Suppressor macrophage (primary cell): ENCODE measurements around the gene NEU2.
"Not testable (repeated sequence)": the region's sequence is repeated elsewhere in the genome, so short reads cannot be mapped to it uniquely, and the experiment has no call there.

Source experiments
- DNase-seq, 4 experiments: peaks; one replicate each; pipeline ENCODE4 v3.0.0-alpha.2; 2020 to 2022

NEU2 gene

DNA sequence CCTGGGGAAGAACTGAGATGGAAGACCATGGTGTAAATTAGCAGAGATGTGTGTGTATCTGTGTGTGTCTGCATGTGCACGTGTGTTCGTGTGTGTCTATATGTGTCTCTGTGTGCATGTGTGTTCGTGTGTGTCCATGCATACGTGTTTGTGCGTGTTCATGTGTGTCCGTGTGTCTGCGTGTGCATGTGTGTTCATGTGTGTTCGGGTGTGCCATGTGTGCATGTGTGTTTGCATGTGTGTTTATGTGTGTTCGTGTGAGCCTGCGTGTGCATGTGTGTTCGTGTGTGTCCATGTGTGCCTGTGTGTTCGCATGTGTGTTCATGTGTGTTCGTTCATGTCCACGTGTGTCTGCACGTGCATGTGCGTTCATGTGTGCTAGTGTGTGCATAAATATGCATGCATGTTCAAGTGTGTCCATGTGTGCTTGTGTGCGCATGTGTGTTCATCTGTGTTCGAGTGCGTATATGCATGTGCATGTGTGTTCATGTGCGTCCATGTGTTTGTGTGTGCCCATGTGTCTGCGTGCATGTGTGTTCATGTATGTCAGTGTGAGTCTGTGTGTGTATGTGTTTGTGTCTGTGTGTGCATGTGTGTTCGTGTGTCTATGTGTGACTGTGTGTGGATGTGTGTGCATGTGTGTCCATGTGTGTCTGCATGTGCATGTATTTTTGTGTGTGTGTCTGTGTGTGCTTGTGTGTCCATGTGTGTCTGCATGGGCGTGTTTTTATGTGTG, 3.1 kb downstream of the NEU2 start:
- no peak for DNase-seq

DNA sequence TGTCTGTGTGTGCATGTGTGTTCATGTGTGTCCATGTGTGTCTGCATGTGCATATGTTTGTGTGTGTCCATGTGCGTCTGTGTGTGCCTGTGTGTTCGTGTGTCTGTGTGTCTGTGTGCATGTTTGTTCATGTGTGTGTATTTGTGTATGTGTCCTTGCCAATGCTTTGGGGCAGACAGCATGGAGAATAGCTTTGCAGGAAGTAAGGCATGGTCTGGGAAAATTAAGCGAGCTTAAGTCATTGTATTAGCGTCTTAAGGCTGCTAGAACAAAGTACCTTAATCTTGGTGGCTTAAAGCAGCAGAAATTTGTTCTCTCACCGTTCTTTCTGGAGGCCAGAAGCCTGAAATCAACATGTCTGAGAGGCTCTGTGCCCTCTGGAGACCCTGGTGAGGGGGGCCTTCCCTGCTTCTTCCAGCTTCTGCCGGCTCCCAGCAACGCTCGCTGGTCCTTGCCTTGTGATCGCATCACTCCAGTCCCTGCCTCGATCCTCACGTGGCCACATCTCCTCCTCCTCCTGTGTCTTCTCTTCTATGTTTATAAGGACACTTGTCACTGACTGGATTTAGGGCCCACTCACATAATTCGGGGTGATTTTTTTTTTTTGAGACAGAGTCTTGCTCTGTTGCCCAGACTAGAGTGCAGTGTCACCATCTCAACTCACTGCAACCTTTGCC, 3.8 kb downstream of the NEU2 start:
- DNase-seq: no peak

DNA sequence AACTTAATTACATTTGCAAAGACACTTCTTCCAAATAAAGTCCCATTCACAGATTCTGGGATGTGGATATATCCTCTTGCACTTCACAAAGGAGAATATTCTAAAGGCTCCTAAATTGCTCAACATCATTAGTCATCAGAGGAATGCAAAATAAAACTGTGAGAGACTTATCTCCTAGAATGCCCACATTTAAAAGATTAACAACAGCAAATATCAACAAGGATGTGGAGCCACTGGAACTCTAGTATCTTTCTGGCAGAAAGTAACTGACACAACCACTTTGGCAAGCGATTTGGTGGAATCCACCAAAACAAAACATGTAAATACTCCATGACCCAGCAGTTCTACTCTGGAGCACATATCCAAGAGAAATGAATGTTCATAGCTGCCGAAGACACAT, 4.6 kb downstream of the NEU2 start:
- no peak for DNase-seq

DNA sequence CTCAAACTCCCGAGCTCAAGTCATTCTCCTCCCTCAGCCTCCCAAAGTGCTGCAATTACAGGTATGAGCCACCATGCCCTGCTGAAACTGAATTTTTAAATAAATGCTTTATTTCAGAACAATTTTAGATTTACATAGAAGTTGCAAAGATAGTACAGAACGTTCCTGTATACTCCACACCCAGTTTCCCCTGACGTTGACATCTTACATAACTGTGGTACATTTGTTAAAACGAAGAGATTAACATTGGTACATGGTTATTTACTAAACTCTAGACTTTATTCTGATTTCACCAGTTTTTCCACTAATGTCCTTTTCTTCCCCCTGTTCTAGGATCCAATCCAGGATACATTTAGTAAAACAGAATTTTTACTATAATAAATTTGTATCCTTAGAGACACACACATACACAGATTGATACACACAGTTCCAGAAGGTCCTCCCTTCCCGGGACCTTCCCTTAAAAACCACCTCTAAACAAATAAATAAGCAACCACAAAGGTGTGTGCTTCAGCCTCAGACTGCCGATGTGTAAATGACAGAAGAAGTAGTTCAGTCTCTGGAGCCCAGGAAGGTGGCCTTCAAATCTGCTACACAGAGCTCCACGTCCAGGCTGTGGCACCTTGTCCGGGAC, 6.9 kb downstream of the NEU2 start:
- no peak for DNase-seq

DNA sequence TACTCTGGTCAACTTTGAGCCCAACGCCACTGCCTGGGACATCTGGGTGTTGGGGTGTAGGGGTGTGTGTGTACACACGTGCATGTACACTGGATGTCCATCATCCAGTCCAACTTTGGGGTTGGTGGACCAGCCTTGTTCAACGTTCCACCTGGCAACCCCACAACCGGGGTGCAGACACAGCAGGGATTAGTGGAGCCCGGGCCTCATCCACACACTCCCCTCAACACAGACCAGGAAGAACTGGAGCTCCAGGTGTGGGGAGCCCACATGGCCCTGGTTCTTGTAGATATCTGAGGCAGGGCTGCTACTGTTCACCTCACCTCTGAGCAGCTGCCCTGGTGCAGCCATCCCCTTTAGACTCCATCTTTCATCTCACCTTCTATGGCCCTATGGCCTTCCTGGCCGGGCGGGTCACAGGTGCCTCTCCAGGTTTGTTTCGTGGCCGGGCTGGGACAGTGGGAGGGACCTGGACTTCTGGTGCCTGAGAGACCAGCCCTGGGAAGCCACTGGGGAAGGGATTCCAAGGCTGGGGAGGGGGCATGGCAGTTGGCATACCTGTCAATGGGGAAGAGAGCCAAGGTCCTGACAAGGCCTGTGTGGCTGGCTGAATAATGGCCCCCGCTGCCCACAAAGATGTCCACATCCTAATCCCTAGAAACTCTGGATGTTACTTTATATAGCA, 7.5 kb downstream of the NEU2 start:
- DNase-seq: no peak

DNA sequence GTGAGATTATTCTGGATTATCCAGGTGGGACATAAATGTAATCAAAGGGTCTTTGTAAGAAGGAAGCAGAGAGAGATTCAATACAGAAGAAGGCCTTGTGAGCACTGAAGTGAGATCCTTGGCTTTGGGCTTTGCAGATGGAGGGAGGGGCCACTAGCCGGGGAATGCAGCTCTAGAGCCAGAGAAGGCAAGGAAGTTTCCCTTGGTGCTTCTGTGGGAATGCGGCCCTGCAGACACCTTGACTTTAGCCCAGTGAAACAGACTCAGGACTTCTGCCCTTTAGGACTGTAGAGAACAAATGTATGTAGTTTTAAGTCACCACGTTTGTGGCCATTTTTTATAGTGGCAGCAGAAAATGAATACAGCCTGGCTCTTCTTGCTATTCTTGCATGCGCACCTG, 8.1 kb downstream of the NEU2 start:
- DNase-seq: no peak

DNA sequence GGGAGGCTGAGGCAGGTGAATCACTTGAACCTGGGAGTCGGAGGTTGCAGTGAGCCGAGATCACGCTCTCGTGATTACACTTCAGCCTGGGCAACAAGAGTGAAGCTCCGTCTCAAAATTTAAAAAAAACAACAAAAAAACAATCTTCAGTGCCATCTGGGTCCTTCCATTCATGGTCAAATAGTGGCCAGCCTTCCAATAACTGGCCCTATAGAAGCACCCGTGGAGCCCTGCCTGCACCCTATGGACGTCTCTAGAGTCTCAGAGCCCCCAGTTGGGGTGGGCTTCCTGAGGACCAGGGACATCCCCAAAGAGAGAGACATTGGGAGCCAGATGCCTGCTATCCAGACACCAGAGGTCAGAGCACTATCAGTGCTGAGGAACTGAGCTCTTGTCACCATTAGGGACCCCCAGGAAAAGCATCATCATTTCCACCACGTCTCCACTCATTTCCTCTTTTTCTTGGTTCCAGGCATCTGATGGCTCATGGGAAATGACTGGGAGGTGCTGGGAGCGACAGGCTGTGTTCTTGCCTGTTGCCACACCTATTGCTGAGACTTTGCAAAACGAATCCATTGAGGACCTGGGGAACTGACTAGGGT, 9.4 kb downstream of the NEU2 start:
- peak; percentile 5 to 42 (median 24) for DNase-seq

DNA sequence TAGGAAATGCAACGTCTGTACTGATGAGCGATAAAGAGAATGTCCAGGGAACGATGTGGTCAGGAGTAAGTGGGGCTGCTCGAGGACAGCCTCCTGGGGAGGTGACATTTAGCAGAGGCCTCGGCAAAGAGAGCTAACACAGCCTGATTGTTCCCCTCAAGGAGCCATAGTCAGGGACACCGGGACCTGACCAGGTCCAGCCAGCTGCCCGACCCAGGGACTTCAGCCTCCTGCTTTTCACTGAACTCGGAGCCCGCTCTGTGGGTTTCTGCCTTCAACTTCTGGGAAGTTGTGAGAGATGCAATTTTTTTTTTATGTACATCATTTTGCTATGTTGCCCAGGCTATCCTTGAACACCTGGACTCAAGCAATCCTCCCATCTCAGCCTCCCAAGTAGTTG, 10.1 kb downstream of the NEU2 start:
- no peak for DNase-seq

DNA sequence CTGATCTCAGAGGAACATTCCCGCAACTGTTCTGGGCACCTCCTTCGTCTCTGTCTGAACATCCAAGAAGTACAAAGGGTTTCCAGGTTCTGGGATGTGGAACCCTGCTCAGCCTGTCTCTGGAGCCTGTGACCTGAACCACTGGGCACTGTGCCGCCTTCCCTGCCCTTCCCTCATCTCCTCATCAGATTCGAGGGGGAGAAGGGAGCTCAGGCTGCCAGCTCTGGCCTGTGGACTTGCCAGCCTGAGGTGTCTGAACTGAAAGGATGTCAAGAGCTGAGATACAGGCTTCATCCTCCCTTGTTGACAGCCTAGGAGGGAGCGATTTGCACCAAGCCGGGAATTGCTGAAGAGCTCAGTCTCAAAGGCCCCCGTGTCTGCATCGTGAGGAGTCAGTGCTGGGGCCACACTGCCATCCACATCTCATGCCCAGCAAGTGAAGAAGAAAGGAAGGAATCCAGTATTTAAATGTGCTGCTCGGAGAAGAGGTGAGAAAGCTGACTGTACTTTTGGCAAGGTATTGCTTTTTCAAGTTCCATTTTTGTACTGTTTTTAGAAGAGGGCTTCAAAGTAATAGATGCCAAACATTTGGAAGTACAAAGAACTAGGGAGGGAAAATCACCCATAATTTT, 12.6 kb downstream of the NEU2 start:
- DNase-seq: no peak

DNA sequence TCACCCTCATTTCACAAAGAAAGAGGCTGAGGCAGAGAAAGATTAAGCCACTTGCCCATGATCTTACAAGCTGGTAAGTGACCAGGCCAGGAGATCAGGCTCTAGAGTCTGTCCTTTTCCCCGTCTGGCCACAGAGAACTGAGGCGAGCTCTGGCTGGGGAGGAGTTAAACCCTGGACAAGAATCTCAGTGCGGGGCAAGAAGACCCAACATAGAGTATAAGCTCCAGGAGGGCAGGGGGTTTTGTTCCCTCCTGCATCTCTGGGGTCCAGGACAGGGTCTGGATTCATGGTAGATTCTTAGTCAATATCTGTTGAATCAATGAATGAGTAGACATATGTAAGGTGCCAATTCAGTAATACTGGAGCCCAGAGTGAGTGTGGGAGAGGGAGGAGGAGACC, 14.7 kb downstream of the NEU2 start:
- DNase-seq: no peak

DNA sequence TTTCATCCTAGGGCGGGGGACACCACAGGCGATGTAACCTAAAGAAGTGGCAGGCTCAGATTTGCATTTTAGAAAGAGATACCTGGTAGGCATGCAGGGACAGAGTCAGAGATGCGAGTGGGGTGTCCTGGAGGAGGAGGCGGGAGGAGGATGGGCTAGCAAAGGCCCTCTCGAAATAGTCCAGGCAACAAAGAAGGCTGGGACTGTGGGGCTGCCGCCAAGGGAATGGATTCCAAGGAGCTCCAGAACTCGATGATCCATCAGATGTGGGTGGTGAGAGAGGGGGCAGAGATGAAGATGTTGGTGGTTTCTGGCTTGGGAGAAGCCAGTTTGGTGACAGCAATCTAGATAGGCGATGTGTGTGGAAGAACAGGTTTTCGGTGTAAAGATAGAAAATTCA, 15.2 kb downstream of the NEU2 start:
- no peak for DNase-seq

DNA sequence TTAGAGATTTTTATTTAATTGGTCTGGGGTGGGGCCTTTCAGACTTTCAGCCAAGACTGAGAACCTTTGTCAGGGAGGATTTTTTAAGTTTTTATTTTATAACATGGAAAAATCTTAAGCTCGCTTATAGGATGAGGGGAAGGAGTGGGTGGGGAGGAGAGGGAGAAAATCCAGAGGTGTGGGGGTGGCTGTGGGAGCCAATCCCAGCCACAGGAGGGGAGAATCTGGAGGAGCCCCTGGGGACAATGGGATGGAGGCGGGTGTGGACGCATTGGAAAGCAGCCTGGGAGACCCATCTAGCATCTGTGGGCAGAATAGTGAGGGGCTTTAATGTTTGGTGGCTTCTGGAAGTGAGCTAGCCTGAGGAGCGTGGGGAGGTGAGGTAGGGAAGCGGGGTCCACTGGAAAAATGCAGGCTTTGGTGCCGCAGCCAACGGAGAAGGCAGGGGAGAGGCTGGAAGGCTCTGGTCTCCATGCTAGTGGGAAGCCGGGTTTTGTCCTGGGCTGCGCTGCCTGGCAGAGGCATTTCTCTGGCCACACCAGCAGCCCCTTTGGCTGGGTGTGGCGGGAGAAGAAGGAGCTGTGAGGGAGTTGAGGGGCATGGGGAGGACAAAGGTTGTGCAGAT, 16.2 kb downstream of the NEU2 start:
- DNase-seq: peak in 1 of 4 experiments; percentile 1

DNA sequence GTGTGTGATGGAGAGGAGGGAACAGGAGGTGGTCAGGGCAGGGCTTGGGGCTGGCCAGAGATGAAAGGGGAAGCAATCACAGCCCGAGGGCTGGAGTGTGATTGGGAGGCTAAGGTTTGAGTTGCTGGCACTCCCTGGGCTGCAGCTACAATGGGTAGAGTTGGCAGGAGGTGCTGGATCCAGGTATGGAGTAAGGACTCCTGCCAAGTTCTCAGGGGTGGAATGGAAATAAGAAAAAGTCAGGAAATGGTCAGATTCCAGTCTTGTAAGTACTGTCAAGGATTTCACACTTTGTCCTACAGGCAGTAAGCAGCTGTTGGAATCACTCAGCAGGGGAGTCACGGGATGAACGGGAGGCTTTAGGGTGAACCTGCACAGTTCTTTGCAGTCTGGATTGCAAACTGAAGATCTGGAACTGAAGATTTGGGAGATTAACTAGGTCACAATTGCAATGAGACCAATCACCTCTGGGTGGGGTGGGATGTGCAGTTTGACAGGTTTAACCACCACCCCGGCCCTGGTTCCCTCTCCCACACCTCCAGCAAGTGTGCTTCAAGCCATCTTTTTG, 16.8 kb downstream of the NEU2 start:
- no peak for DNase-seq

DNA sequence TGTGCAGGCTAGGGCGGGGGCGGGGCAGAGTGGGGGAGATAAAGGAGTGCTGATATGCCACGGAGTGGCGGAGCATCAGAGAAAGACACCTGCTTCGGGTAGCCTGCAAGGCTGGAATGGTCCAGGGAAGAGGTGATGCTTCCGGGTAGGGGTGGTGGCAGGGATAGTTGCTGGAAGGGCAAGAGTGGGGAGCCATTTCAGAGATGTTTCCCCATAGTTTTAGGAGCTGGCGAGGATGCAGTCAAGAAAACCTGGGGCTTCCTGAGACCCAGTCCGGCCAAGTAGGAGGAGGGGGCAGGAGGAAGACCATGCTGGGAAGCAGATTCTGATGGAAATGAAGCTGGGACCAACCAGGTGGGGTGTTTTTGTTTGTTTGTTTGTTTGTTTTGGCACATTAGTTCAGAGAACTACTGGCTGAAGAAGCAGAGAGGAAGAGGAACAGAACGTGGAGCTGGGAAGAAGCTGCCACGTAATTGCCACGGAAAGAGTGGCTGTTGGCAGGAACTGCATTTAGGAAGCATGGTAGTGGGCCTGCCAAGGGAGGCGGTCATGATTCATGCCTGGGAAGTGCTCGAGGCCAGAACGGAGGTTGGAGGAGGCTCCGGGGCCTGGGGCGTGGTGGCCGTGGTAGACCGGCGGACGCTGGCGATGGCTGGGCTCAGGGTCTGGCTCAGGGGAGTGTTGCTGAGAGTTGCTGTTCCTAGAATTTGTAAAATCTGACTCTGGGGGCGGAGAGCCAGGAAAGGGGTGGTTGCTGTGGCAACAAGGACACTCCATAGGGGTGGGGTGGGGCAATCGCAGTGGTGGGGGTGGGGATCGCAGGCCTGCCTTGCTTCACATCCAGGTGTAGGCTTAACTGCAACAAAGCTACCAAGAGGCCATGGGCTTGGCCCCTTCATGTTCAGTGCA, 19.0 kb downstream of the NEU2 start:
- DNase-seq: peak; percentile 41 to 65 (median 64)

DNA sequence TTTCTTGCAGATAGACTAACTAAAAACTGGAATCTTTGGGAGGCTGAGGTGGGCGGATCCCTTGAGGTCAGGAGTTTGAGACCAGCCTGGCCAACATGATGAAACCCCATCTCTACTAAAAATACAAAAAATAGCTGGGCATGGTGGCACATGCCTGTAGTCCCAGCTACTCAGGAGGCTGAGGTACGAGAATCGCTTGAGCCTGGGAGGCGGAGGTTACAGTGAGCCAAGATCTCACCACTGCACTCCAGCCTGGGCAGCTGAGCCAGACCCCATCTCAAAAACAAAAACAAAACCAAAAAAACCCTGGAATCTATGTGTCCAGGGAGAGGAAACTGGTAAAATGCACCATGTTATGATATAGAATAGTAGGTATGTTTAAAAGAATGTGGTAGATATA, 20.0 kb downstream of the NEU2 start:
- DNase-seq: not testable (repeated sequence)

DNA sequence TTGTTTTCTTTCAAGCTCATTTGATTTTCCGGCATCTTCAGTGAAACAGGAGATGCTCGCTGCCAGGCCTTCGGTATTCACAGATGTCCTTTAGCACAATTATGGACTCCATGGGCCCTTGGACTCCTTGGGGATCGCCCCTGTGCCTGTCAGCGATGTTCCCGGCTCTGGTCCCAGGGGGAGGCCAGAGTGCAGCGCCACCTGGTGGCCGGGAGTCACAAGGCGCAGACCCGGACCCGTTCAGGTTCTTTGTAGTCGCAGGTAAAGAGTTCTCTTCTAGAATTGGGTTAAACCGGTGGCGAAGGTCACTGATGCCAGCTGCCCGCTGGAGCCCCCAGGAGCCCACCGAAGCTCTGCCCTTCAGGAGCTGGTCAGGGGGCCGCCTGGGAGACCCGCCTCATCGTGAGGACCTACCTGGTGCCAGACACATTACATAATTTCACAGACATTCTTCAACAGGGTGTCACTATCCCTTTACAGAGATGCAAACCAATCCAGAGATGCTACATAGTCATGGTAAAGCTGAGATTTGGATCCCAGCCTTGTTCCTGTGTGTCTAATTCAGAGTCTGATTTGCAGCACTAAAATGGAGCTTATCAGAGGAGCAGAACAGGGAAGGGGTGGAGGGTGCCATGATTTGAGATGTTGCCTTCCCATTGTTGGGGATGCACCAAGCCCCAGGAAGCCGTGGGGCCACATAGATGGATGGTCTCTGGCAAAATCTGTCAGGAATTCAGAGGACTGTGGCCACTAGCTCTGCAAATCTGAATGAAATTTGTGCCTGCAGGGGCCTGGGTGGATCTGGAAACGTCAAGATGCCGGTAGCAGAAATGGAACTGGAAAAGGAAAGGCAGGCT, 21.7 kb downstream of the NEU2 start:
- DNase-seq: peak; percentile 67 to 88 (median 74)

DNA sequence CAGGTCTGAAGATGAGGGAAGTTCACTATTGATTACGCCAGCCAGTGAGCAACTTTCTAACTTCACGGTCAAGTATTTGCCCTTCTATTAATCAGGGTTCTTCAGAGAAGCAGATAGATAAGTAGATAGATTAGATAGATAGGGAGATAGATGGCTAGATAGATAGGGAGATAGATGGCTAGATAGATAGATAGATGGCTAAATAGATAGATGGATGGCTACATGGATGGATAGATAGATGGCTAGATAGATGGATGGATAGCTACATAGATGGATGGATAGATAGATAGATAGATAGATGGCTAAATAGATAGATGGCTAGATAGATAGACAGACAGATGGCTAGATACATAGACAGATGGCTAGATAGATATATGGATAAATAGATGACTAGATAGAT, 22.9 kb downstream of the NEU2 start:
- DNase-seq: no peak

DNA sequence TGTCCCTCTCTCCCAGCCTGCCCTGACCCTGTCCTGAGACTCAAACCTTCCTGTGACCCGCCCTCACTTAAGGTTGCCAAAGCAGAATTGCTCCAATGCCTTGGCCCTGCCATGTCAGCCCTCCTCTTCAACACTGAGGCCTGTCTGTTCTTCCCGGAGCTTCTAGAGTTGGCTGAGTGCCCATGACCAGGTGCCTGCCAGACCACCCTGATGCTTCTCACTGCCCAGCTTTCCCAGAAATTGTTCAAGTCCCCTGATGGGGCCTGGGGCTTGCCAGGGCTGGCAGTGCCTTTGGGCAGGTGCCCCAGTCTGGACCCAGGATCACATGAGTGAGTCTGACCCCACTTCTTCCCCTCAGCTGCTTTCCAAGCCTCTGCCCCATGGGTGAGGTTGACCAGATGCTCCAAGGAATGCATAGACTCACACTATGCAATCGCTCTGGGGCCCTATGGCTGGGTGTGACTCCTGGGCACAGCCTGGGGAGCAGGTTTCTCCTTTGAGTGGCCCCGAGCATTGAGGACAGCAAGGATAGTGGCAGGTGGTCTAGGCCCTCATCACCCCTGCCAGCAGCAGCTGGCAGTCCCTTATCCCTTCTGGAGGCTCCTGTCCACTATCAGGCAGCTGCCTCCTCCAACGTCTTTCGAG, 24.6 kb downstream of the NEU2 start:
- no peak for DNase-seq
